ENCODE measurements around the gene OR2T35.

The OR2T35 gene

DNA sequence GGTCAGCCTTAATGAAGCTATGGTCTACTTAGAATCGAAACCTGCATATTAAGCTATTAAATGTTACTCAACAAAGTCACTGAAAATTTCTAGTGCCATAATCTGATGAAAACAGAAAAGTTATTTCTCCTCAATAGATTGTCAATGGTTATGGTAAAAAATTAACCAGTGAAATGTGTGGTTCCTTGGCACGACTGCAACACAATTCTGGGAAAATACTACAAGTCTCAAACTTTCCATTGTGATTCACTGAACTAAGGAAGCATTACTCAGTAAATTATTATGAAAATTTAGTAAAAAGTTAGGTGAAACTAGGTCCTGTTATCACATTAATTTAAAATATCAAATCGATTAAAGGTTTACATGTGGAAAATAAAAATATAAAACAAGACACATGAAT is 34.8 kb downstream of the OR2T35 start:
- no peak for DNase-seq (ENCODE audit: insufficient read length)
- no peak for FAIRE-seq
- TF ChIP-seq POLR2A (IDR thresholded peaks at IDR 0.05; ENCODE audit: low read depth, low read length) (no peak), TAF1 (IDR thresholded peaks at IDR 0.05; ENCODE audit: borderline replicate concordance, low read depth, low read length) (no peak), POLR2AphosphoS5 (IDR thresholded peaks at IDR 0.05; ENCODE audit: low read depth, low read length) (no peak)

DNA sequence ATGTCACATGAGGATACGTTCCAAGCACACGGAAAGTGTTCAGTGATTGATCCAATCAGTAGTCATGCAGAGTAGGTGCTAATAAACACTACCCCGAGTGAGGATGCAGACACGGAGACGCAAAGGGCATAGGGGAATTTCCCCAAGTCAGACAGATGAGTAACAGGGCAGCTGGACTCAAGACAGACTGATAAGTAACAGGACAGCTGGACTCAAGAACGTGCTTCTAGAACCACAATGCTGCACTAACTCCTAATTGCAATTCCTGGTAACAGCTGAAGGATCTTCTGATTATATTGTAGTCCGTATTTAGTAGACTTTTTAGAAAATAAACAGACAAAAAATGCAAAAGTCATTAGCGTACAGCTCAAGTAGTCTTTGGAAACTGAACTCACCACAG is 45.7 kb downstream of the OR2T35 start:
- TF ChIP-seq TAF1 (IDR thresholded peaks at IDR 0.05; ENCODE audit: borderline replicate concordance, low read depth, low read length): no peak
- no peak for TF ChIP-seq POLR2A (IDR thresholded peaks at IDR 0.05; ENCODE audit: low read depth, low read length)
- no peak for TF ChIP-seq POLR2AphosphoS5 (IDR thresholded peaks at IDR 0.05; ENCODE audit: low read depth, low read length)
- no peak for DNase-seq (ENCODE audit: insufficient read length)
- FAIRE-seq: no peak

DNA sequence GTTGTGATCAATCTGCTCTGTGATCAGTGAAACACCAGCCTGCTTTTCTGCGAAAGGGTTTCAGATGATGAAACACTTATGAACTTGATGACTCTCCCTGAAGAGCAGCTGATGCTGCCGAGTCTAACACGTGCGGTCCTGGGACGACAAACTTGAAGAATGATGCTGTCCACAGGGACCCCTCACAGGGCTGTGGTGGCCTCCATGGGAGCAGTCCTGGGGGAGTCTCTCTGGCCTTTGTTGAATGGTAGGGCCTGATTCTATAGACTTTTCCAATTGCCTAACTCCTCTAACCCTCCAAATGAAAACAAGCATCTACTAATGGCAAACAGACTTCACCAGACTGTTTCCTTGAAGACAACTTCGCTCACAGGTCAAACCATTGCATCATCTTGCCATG is 47.5 kb downstream of the OR2T35 start, which contains the start of gene OR2T10:
OR2T10 (minus strand) TSS at position 112 of the 400 bp plus-strand sequence. CDS start 3,932 bp downstream, outside the sequence.
- TF ChIP-seq POLR2AphosphoS5 (IDR thresholded peaks at IDR 0.05; ENCODE audit: low read depth, low read length) (no peak), TAF1 (IDR thresholded peaks at IDR 0.05; ENCODE audit: borderline replicate concordance, low read depth, low read length) (no peak), POLR2A (IDR thresholded peaks at IDR 0.05; ENCODE audit: low read depth, low read length) (no peak)
- DNase-seq (ENCODE audit: insufficient read length) (no peak), FAIRE-seq (no peak)

DNA sequence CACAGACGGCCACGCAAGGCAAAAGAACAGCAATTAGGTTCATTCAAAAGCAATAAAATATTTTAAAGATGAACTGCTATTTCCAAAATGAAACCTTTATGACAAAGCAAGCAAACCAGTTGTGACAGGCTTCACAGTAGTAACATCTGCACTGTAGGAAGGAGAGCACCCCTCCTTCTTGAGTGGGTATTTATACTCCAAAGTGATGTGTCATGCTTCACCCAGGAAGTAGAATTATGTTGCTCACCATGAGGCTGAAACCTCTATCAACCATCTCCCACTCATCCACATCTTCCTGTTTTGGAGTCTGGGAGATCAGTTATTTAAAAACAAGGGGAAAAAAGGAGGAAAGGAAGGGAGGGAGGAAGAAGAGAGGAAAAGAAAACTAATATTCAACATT is 48.5 kb downstream of the OR2T35 start:
- TF ChIP-seq POLR2AphosphoS5 (IDR thresholded peaks at IDR 0.05; ENCODE audit: low read depth, low read length): no peak
- TF ChIP-seq POLR2A (IDR thresholded peaks at IDR 0.05; ENCODE audit: low read depth, low read length): no peak
- TF ChIP-seq TAF1 (IDR thresholded peaks at IDR 0.05; ENCODE audit: borderline replicate concordance, low read depth, low read length): no peak
- FAIRE-seq (no peak), DNase-seq (ENCODE audit: insufficient read length) (no peak)

DNA sequence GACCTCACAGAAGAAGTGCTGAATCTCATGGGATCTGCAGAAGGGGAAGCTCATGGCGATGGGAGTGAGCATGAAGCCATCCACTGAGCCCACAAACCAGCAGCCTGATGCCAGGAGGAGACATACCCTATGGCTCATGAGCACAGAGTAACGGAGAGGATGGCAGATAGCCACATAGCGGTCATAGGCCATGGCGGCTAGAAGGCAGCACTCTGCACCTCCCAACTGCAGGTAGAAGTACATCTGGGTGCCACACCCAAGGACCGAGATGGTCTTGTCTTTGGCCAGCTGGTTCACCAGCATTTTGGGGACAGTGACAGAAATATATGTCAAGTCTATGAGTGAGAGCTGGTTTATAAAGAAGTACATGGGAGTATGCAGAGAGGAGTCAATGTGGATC is 51.9 kb downstream of the OR2T35 start:
- no peak for TF ChIP-seq POLR2AphosphoS5 (IDR thresholded peaks at IDR 0.05; ENCODE audit: low read depth, low read length)
- no peak for TF ChIP-seq POLR2A (IDR thresholded peaks at IDR 0.05; ENCODE audit: low read depth, low read length)
- TF ChIP-seq TAF1 (IDR thresholded peaks at IDR 0.05; ENCODE audit: borderline replicate concordance, low read depth, low read length): no peak
- DNase-seq (ENCODE audit: insufficient read length): no peak
- no peak for FAIRE-seq

DNA sequence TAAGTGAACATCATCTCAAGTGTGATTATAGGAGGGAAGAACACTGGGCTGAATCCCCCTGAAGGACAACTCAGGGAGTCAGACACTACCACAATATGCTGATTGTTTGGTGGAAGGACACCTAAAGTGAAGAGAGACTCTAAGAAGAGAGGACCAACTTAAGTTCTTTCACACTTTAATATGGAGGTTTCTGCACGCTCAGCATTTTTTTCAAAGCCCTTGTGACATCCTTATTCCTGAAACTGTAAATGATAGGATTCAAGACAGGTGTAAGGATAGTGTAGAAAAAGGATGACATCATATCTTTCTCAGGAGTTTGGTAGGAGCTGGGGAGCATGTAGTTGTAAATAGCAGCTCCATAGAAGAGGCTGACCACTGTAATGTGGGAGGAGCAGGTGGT is 52.4 kb downstream of the OR2T35 start:
- TF ChIP-seq TAF1 (IDR thresholded peaks at IDR 0.05; ENCODE audit: borderline replicate concordance, low read depth, low read length): no peak
- TF ChIP-seq POLR2AphosphoS5 (IDR thresholded peaks at IDR 0.05; ENCODE audit: low read depth, low read length): no peak
- no peak for TF ChIP-seq POLR2A (IDR thresholded peaks at IDR 0.05; ENCODE audit: low read depth, low read length)
- DNase-seq (ENCODE audit: insufficient read length) (no peak), FAIRE-seq (no peak)

DNA sequence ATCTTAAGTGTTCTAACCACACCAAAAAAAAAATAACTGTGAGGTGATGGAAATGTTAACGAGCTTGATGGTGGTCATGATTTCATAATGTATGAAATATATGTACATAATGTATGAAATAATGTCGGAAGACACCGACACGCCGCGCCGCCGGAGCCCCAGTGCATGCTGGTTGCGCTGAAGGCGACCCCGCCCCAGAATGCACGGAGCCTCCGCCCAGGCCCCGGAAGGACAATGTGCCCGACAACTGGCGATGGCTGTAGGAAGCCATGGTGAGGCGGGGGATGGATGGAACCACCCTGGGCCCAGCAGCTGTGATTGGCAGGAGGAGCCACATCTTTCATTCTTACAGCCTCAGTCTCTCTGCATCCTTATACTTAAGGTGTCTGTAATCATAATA is 55.0 kb downstream of the OR2T35 start:
- FAIRE-seq (no peak), DNase-seq (ENCODE audit: insufficient read length) (no peak)
- TF ChIP-seq TAF1 (IDR thresholded peaks at IDR 0.05; ENCODE audit: borderline replicate concordance, low read depth, low read length) (no peak), POLR2AphosphoS5 (IDR thresholded peaks at IDR 0.05; ENCODE audit: low read depth, low read length) (no peak), POLR2A (IDR thresholded peaks at IDR 0.05; ENCODE audit: low read depth, low read length) (no peak)

DNA sequence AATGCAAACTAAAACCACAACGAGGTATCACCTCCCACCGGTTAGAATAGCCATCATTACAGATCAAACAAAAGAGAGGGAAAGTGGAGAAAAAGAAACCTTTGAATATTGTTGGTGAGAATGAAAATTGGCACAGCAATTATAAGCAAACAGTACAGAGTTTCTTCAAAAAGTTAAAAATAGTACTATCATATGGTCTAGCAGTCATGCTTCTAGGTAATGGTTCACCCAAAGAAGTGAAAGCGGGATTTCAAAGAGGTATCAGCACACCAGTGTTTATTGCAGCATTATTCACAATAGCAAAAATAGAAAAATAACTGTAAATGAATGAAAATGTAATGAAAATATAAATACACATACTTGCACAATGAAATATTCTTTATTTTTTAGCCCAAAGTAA is 55.7 kb downstream of the OR2T35 start:
- TF ChIP-seq POLR2AphosphoS5 (IDR thresholded peaks at IDR 0.05; ENCODE audit: low read depth, low read length): no peak
- TF ChIP-seq POLR2A (IDR thresholded peaks at IDR 0.05; ENCODE audit: low read depth, low read length): no peak
- no peak for TF ChIP-seq TAF1 (IDR thresholded peaks at IDR 0.05; ENCODE audit: borderline replicate concordance, low read depth, low read length)
- FAIRE-seq: no peak
- no peak for DNase-seq (ENCODE audit: insufficient read length)

Measured in GM12892 (cell line).